ENCODE measurements around the gene ARSB. TPM values are rescaled to one million over a fixed set of nuclear protein-coding genes. Genes with fewer than 3 reads are reported as not detected.

ARSB gene
- total and polyA plus RNA-seq, 10 of the 15 experiments (the other 5 are each of a cell fraction or from before 2014, with no cell fraction given): 1.2 to 8.2 (median 6.1) TPM

- no peak for DNase-seq (ENCODE audit: low read depth, low spot score)
- ChIA-PET RAD21 (ENCODE audit: unreplicated experiment) (interaction anchor here (1.5 to 2.5 kb wide), 2 partner anchors 18 to 19 kb away, joined by 5 to 8 read pairs; no protein-coding TSS in a partner anchor), CTCF (interaction anchor here (1.5 to 2.9 kb wide), 3 partner anchors 18 to 91 kb away, joined by 3 to 15 read pairs (median 4); no protein-coding TSS in a partner anchor), POLR2A (no interaction called here), SMC1A (ENCODE audit: uncharacterized antibody, unreplicated experiment) (interaction anchor here (5.8 kb wide), 1 partner anchor 19 kb away, joined by 29 read pairs; no protein-coding TSS in a partner anchor)
- Histone ChIP-seq H3K36me3 (ENCODE audit: control insufficient read depth in 2 of 2, insufficient read depth in 2 of 2, low read length in 1 of 2) (no peaks in the 10 kb centered on the region), H3K4me3 (no peak overlapping the region), H3K9me3 (replicated peaks; ENCODE audit: control insufficient read depth, insufficient read depth, low read length) (no peaks in the 10 kb centered on the region; the same call in 2 of the 3 replicates), H3K9ac (ENCODE audit: control insufficient read depth, insufficient read depth, low read length) (no peak overlapping the region), H4K20me1 (ENCODE audit: control insufficient read depth, insufficient read depth) (no peaks in the 10 kb centered on the region), H3K27me3 (replicated peaks in 1 of 2; ENCODE audit: control insufficient read depth in 2 of 2, insufficient read depth in 2 of 2, low read length in 1 of 2) (no peaks in the 10 kb centered on the region), H3K4me2 (ENCODE audit: control insufficient read depth, insufficient read depth) (no peak overlapping the region), H3K4me1 (ENCODE audit: control insufficient read depth, insufficient read depth, low read length) (peaks cover 31% of the 10 kb centered on the region), H2AFZ (ENCODE audit: control insufficient read depth, low read depth, low read length) (no peak overlapping the region), H3K79me2 (ENCODE audit: control insufficient read depth, insufficient read depth, low read length) (no peaks in the 10 kb centered on the region), H3K27ac (ENCODE audit: control insufficient read depth, insufficient read depth) (no peak overlapping the region)
- ATAC-seq: no peak
- intact Hi-C loops (cut with micrococcal nuclease; ENCODE audit: unreplicated experiment) (no loop called here), in situ Hi-C loops (cut with MboI) (no loop called here)
- no peak for FAIRE-seq
- BruUV-seq (replicated peaks): no TSS peak
- no peak for TF ChIP-seq RCOR1 (conservative IDR thresholded peaks at IDR 0.05; ENCODE audit: low read depth, low read length)
- TF ChIP-seq MAX (IDR thresholded peaks at IDR 0.05; ENCODE audit: low read depth, low read length): no peak
- TF ChIP-seq PML (IDR thresholded peaks at IDR 0.05; ENCODE audit: low read length): no peak
- TF ChIP-seq ZNF592 (IDR thresholded peaks at IDR 0.05): no peak
- no peak for TF ChIP-seq CBFB (IDR thresholded peaks at IDR 0.05; ENCODE audit: low read depth)
- no peak for TF ChIP-seq ZNF217 (IDR thresholded peaks at IDR 0.05)
- no peak for TF ChIP-seq NR2F1 (conservative IDR thresholded peaks at IDR 0.05)
- no peak for TF ChIP-seq HCFC1 (IDR thresholded peaks at IDR 0.05; ENCODE audit: low read length)
- TF ChIP-seq POLR2AphosphoS5 (IDR thresholded peaks at IDR 0.05; ENCODE audit: low read length): no peak
- 98% methylated on average over 3 of the region's 3 CpGs for WGBS (ENCODE audit: insufficient coverage, insufficient replicate concordance, low lambda C conversion rate, missing lambda C conversion rate)
Measured at GRCh38 chr5:78738104-78738503, 247.0 kb downstream of the ARSB start.

Data from GM12878 (cell line).